GM21390 (cell line): Measurements from ENCODE around the gene RNF40.
"Not testable (repeated sequence)": the region's sequence is repeated elsewhere in the genome, so short reads cannot be mapped to it uniquely, and the experiment has no call there.

ENCODE experiments used
- ATAC-seq: cut with Tn5 transposase; IDR thresholded peaks from one replicate; pipeline ENCODE4 v1.9.1; 2021; ENCODE audit not compliant: unreplicated experiment

The RNF40 gene

DNA sequence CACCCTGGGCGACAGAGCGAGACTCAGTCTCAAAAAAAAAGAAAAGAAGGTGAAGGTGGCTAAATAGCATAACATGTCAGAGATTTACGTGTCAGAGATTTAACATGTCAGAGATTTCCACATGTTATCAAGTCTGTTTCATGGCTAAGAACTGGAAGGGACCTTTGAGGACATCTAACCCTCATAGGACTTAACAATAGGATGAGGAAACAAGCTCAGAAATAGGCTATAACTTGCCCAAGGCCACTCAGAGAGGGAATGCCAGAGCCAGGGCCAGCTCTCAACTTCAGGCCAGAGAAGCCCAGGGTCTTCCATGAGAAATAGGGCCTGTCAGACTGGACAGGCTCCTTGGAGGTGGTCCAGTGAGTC, 51.7 kb downstream of the RNF40 start:
- ATAC-seq, result peak; percentile 16

DNA sequence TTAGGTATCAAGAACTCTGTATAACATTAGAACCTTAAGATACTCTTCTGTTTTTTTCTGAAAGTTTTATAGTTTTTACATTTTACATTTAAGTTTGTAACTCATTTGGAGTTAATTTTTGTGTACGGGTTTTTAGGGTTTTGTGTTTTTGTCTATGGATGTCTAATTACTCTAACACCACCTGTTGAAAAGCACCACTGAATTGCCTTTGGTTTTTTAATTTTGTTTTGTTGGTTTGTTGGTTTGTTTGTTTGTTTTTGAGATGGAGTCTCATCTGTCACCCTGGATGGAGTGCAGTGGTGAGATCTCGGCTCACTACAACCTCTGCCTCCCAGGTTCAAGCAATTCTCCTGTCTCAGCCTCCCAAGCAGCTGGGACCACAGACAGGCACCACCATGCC, 54.6 kb downstream of the RNF40 start:
- ATAC-seq, result no peak

DNA sequence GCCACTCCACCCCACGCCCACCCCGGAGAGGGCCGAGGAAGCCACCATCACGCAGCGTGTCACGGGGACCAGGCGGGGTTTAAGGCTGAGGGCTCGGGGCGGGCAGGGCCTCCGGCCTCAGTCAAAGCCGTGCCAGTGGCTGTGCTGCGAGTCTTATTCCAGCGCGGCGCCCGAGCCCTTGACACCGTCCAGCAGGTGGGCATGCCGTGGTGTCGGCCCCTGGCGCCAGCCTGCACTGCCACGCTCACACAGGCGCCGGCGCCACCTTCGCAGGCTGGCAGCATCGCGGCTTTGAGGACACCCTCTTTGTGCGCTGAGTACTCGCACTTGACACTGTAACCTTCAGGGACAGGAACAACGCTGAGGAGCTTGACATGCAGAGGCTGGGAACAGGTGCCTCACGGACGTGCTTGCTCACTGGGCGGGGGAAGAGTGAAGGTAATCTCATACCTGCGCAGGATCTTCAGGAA, 58.9 kb downstream of the RNF40 start:
- no peak for ATAC-seq

DNA sequence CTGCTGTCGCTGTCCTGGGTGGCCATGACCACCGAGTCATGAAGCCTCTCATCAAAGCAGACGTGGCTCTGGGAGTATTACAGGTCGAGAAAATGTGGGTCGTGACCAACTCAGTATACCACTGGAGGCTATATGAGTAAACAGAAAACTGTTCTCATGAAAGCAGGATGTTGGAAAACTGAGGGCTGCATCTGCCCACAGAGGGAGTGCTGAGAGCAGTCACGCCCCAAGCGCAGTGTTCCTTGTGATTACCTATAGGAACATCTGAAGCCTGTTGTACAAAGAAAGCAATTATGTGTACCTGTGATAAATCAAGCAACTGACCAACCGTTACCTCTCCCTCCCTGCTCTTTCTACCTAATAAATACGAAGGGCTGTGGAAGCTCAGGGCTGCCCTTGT, 59.3 kb downstream of the RNF40 start:
- not testable (repeated sequence) for ATAC-seq

DNA sequence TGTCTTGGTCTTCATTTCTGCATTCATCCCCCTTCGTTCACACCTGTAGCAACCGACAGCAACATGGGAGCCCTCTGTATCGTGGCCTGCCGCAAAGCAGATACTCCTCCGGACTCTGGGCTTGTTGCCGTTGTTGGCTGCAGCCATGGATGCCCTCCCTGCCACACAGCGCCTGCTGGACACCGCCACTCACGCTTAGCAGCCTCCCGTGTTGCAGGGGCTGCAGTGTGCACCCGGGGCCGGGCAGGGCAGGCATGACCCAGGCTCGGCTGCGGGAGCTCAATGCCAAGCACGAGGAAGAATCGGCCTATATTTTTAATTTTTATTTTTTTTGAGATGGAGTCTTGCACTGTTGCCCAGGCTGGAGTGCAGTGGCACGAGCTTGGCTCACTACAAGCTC, 59.8 kb downstream of the RNF40 start:
- no peak for ATAC-seq
